ENCODE data around the gene ING2.

- TF ChIP-seq POLR2AphosphoS5 (IDR thresholded peaks at IDR 0.05) (no peak), CTCF (IDR thresholded peaks at IDR 0.05) (no peak), POLR2A (IDR thresholded peaks at IDR 0.05) (no peak), EP300 (IDR thresholded peaks at IDR 0.05; ENCODE audit: low read depth) (no peak)
Measured at GRCh38 chr4:183554346-183554686, 49.5 kb downstream of the ING2 start.

Measured in transverse colon (tissue), 4 donors.